Subcutaneous adipose tissue (tissue), 4 donors: Measurements from ENCODE around the gene MKNK2. TPM values are rescaled to one million over a fixed set of nuclear protein-coding genes. Genes with fewer than 3 reads are reported as not detected.

Experiments used
- CTCF ChIP-seq: fragments of 450-650 bp; IDR thresholded peaks from one replicate; pipeline ENCODE4 v1.5.1; 2016; ENCODE audit warnings: low read depth, mild to moderate bottlenecking, control low read depth, antibody characterized with exemption, moderate library complexity
- total RNA-seq, 4 donors: library from RNA; depleted of rRNA; stranded (reverse); fragments of >200 nt; gene quantifications; one replicate each; pipeline ENCODE4 v1.1.0, GENCODE V29; 2016

MKNK2 gene
- total RNA-seq, 4 donors from 2014 or later, result 120 to 386 (median 204) TPM

- no peak for TF ChIP-seq CTCF
Measured at GRCh38 chr19:2033115-2033824, 17.8 kb downstream of the MKNK2 start.

GRCh38 chr19:2032296-2032941 is 18.6 kb downstream of the MKNK2 start:
- TF ChIP-seq CTCF, result no peak

GRCh38 chr19:2027361-2027760 is 23.7 kb downstream of the MKNK2 start:
- TF ChIP-seq CTCF, result no peak

GRCh38 chr19:2026770-2027169 is 24.3 kb downstream of the MKNK2 start:
- no peak for TF ChIP-seq CTCF

GRCh38 chr19:2022289-2022688 is 28.8 kb downstream of the MKNK2 start:
- no peak for TF ChIP-seq CTCF

- no peak for TF ChIP-seq CTCF
Measured at GRCh38 chr19:2021453-2022140, 29.4 kb downstream of the MKNK2 start.

- no peak for TF ChIP-seq CTCF
Measured at GRCh38 chr19:2018752-2019151, 32.3 kb downstream of the MKNK2 start.
